ENCODE data around the gene ZNF394.

ZNF394 gene

GRCh38 chr7:99455874-99456273 is 44.2 kb downstream of the ZNF394 start:
- no peak for TF ChIP-seq EZH2phosphoT487 (IDR thresholded peaks at IDR 0.05; ENCODE audit: low read length)
- TF ChIP-seq EZH2 (optimal IDR thresholded peaks at IDR 0.05; ENCODE audit: low read depth, low read length), result no peak
- no peak for TF ChIP-seq CTCF (IDR thresholded peaks at IDR 0.05; ENCODE audit: low read length)
- H3K79me2 ChIP-seq (ENCODE audit: low read length), result peaks cover 78% of the 10 kb centered on the region

GRCh38 chr7:99453105-99453504 is 47.0 kb downstream of the ZNF394 start:
- DNase-seq, result no peak
- Histone ChIP-seq H3K79me2 (ENCODE audit: low read length) (peaks cover 75% of the 10 kb centered on the region), H3K9me3 (replicated peaks; ENCODE audit: insufficient read depth, low read length) (no peaks in the 10 kb centered on the region), H3K4me1 (ENCODE audit: low read length) (no peaks in the 10 kb centered on the region), H3K9me2 (replicated peaks; ENCODE audit: insufficient read depth, low read length) (no peaks in the 10 kb centered on the region), H4K20me1 (ENCODE audit: insufficient read depth, low read length) (no peaks in the 10 kb centered on the region), H3K27me3 (replicated peaks; ENCODE audit: insufficient read depth, low read length) (no peaks in the 10 kb centered on the region), H3K27ac (ENCODE audit: low read length) (no peak overlapping the region), H3K9ac (ENCODE audit: low read length) (no peak overlapping the region), H2AFZ (ENCODE audit: low read length) (no peak overlapping the region), H3F3A (ENCODE audit: insufficient read depth, low read length) (no peaks in the 10 kb centered on the region), H3K4me2 (ENCODE audit: low read depth, low read length) (no peak overlapping the region), H3K4me3 (ENCODE audit: low read length) (no peak overlapping the region), H3K36me3 (replicated peaks; ENCODE audit: insufficient read depth, low read length) (peaks cover 4% of the 10 kb centered on the region)
- TF ChIP-seq CTCF (IDR thresholded peaks at IDR 0.05; ENCODE audit: low read length) (no peak), EZH2 (optimal IDR thresholded peaks at IDR 0.05; ENCODE audit: low read depth, low read length) (no peak), EZH2phosphoT487 (IDR thresholded peaks at IDR 0.05; ENCODE audit: low read length) (no peak)

More at GRCh38 chr7:99455874-99456273, 44.2 kb downstream of the ZNF394 start:
- H3K27ac ChIP-seq (ENCODE audit: low read length), result no peak overlapping the region
- H3K4me1 ChIP-seq (ENCODE audit: low read length), result no peaks in the 10 kb centered on the region
- no peaks in the 10 kb centered on the region for H3K9me3 ChIP-seq (replicated peaks; ENCODE audit: insufficient read depth, low read length)
- peaks cover 4% of the 10 kb centered on the region; the same call in 1 of the 2 replicates for H3F3A ChIP-seq (ENCODE audit: insufficient read depth, low read length)
- no peak overlapping the region for H2AFZ ChIP-seq (ENCODE audit: low read length)
- H3K9me2 ChIP-seq (replicated peaks; ENCODE audit: insufficient read depth, low read length), result no peaks in the 10 kb centered on the region
- no peaks in the 10 kb centered on the region for H3K27me3 ChIP-seq (replicated peaks; ENCODE audit: insufficient read depth, low read length)
- no peak for DNase-seq
- no peak overlapping the region for H3K4me3 ChIP-seq (ENCODE audit: low read length)
- H3K36me3 ChIP-seq (replicated peaks; ENCODE audit: insufficient read depth, low read length), result peaks cover 12% of the 10 kb centered on the region
- H3K9ac ChIP-seq (ENCODE audit: low read length), result no peak overlapping the region
- H4K20me1 ChIP-seq (ENCODE audit: insufficient read depth, low read length), result peaks cover 8% of the 10 kb centered on the region; the same call in 1 of the 2 replicates
- no peak overlapping the region for H3K4me2 ChIP-seq (ENCODE audit: low read depth, low read length)

- DNase-seq, result no peak
- H3K9ac ChIP-seq (ENCODE audit: low read length), result no peak overlapping the region
- no peaks in the 10 kb centered on the region for H4K20me1 ChIP-seq (ENCODE audit: insufficient read depth, low read length)
- peaks cover 72% of the 10 kb centered on the region for H3K79me2 ChIP-seq (ENCODE audit: low read length)
- H3K4me1 ChIP-seq (ENCODE audit: low read length), result no peaks in the 10 kb centered on the region
- no peak overlapping the region for H3K27ac ChIP-seq (ENCODE audit: low read length)
- H3K27me3 ChIP-seq (replicated peaks; ENCODE audit: insufficient read depth, low read length), result no peaks in the 10 kb centered on the region
- H3K9me3 ChIP-seq (replicated peaks; ENCODE audit: insufficient read depth, low read length), result no peaks in the 10 kb centered on the region
- no peak overlapping the region for H2AFZ ChIP-seq (ENCODE audit: low read length)
- H3F3A ChIP-seq (ENCODE audit: insufficient read depth, low read length), result no peaks in the 10 kb centered on the region
- H3K36me3 ChIP-seq (replicated peaks; ENCODE audit: insufficient read depth, low read length), result peaks cover 4% of the 10 kb centered on the region
- TF ChIP-seq EZH2 (optimal IDR thresholded peaks at IDR 0.05; ENCODE audit: low read depth, low read length) (no peak), CTCF (IDR thresholded peaks at IDR 0.05; ENCODE audit: low read length) (no peak), EZH2phosphoT487 (IDR thresholded peaks at IDR 0.05; ENCODE audit: low read length) (no peak)
- H3K4me2 ChIP-seq (ENCODE audit: low read depth, low read length), result no peak overlapping the region
- no peaks in the 10 kb centered on the region for H3K9me2 ChIP-seq (replicated peaks; ENCODE audit: insufficient read depth, low read length)
- no peak overlapping the region for H3K4me3 ChIP-seq (ENCODE audit: low read length)
Observed at GRCh38 chr7:99452541-99452940, 47.5 kb downstream of the ZNF394 start.

All from MM.1S (cell line).